NCI-H774 (cell line): ENCODE data around the gene ATP8A2.
"Not testable (repeated sequence)": the region's sequence is repeated elsewhere in the genome, so short reads cannot be mapped to it uniquely, and the experiment has no call there.

Experiments used
- DNase-seq: peaks from one replicate; lab custom pipeline; 2025; lab: John Stamatoyannopoulos, UW

The ATP8A2 gene

GRCh38 chr13:25463496-25463895 is 91.7 kb downstream of the ATP8A2 start:
- no peak for DNase-seq

GRCh38 chr13:25466880-25467279 is 95.1 kb downstream of the ATP8A2 start:
- no peak for DNase-seq

GRCh38 chr13:25468325-25469168 is 96.8 kb downstream of the ATP8A2 start:
- no peak for DNase-seq

GRCh38 chr13:25469169-25469525 is 97.4 kb downstream of the ATP8A2 start:
- DNase-seq = no peak

- DNase-seq = no peak
Observed at GRCh38 chr13:25473864-25474263, 102.1 kb downstream of the ATP8A2 start.

GRCh38 chr13:25478186-25478585 is 106.4 kb downstream of the ATP8A2 start:
- no peak for DNase-seq

GRCh38 chr13:25489238-25489637 is 117.5 kb downstream of the ATP8A2 start:
- no peak for DNase-seq

- DNase-seq = no peak
Observed at GRCh38 chr13:25490236-25490635, 118.5 kb downstream of the ATP8A2 start.

GRCh38 chr13:25493931-25494640 is 122.3 kb downstream of the ATP8A2 start:
- DNase-seq = no peak

- DNase-seq = peak; percentile 13
Observed at GRCh38 chr13:25494698-25495411, 123.1 kb downstream of the ATP8A2 start.

GRCh38 chr13:25501231-25501630 is 129.5 kb downstream of the ATP8A2 start:
- no peak for DNase-seq

GRCh38 chr13:25502031-25502430 is 130.3 kb downstream of the ATP8A2 start:
- DNase-seq = no peak

- no peak for DNase-seq
Observed at GRCh38 chr13:25502551-25502950, 130.8 kb downstream of the ATP8A2 start.

- DNase-seq = no peak
Observed at GRCh38 chr13:25503856-25504255, 132.1 kb downstream of the ATP8A2 start.

- no peak for DNase-seq
Observed at GRCh38 chr13:25507841-25508240, 136.1 kb downstream of the ATP8A2 start.

GRCh38 chr13:25513060-25513459 is 141.3 kb downstream of the ATP8A2 start:
- not testable (repeated sequence) for DNase-seq

GRCh38 chr13:25518441-25518840 is 146.7 kb downstream of the ATP8A2 start:
- DNase-seq = no peak

GRCh38 chr13:25525884-25526283 is 154.1 kb downstream of the ATP8A2 start:
- no peak for DNase-seq

GRCh38 chr13:25528266-25528665 is 156.5 kb downstream of the ATP8A2 start:
- DNase-seq = no peak

- DNase-seq = no peak
Observed at GRCh38 chr13:25529425-25529824, 157.7 kb downstream of the ATP8A2 start.

GRCh38 chr13:25538276-25538675 is 166.5 kb downstream of the ATP8A2 start:
- no peak for DNase-seq

- no peak for DNase-seq
Observed at GRCh38 chr13:25541434-25542123, 169.8 kb downstream of the ATP8A2 start.
